Heart right ventricle (tissue), 16 donors: ENCODE results near the gene PDIA6. TPM values are rescaled to one million over a fixed set of nuclear protein-coding genes. Genes with fewer than 3 reads are reported as not detected.

Source experiments
- ATAC-seq, 8 donors: fragments of 200-7000 bp; cut with Tn5 transposase; one replicate each; pipeline ENCODE4 v1.9.1; 2020; ENCODE audit warnings: mild to moderate bottlenecking in 8 of 8, moderate library complexity in 8 of 8, moderate number of reproducible peaks in 1 of 8
- DNase-seq, 2 donors: peaks; one replicate each; pipeline ENCODE4 v3.0.0-alpha.2; 2020
- H3K27ac ChIP-seq, 10 donors: fragments of 200-600 bp; sonication (generic) in 2 of 10; one replicate each; pipeline versions ENCODE4 v1.5.0 to v1.8.0; 2020 to 2022; ENCODE audit warnings: mild to moderate bottlenecking in 3 of 10
- H3K27me3 ChIP-seq, 7 donors: fragments of 200-600 bp; one replicate each; pipeline ENCODE4 v1.8.0; 2021 to 2022; ENCODE audit warnings: mild to moderate bottlenecking in 2 of 7
- H3K36me3 ChIP-seq, 9 donors: fragments of 200-600 bp; sonication (generic) in 1 of 9; one replicate each; pipeline versions ENCODE4 v1.5.0 to v1.8.0; 2020 to 2022; ENCODE audit warnings: mild to moderate bottlenecking in 2 of 9
- H3K4me1 ChIP-seq, 9 donors: fragments of 200-600 bp; sonication (generic) in 1 of 9; one replicate each; pipeline versions ENCODE4 v1.5.0 to v1.8.0; 2020 to 2022; ENCODE audit warnings: mild to moderate bottlenecking in 4 of 9
- H3K4me3 ChIP-seq, 10 donors: fragments of 200-600 bp; sonication (generic) in 2 of 10; one replicate each; pipeline versions ENCODE4 v1.5.0 to v1.8.0; 2020 to 2022; ENCODE audit warnings: mild to moderate bottlenecking in 7 of 10, moderate library complexity in 2 of 10
- H3K9me3 ChIP-seq, 11 donors: fragments of 200-600 bp in 10 of 11; sonication (generic) in 2 of 11; one replicate each; pipeline versions ENCODE4 v1.5.0 to v1.8.0; 2013 to 2022; ENCODE audit warnings: mild to moderate bottlenecking in 2 of 11, control low read depth in 1 of 11, moderate library complexity in 1 of 11
- CTCF ChIP-seq, 9 donors: fragments of 200-600 bp; sonication (generic) in 2 of 9; IDR thresholded peaks; one replicate each; pipeline versions ENCODE4 v1.5.0 to v1.8.0; 2021 to 2022; ENCODE audit warnings: antibody characterized with exemption in 9 of 9, mild to moderate bottlenecking in 5 of 9, moderate library complexity in 1 of 9
- WGBS, 2 donors: extraction: QIAGEN DNeasy Blood & Tissue Kit; methylation state at CpG; one replicate each; pipeline ENCODE4 v1.1.7; 2013; ENCODE audit warnings: inconsistent platforms in 1 of 2; 5-methylcytosine and 5-hydroxymethylcytosine counted together
- intact Hi-C, 10 donors: fragments of 100-400 bp; cut with DNase I; formaldehyde crosslinking; loops; one replicate each; pipeline versions ENCODE4 v1.11.1 to v1.14.2; 2022
- polyA plus RNA-seq, 2 donors: library from polyadenylated mRNA; stranded (reverse); fragments of 200-250 nt; gene quantifications; one replicate each; pipeline ENCODE4 v1.2.3, GENCODE V29; 2013
- total RNA-seq, 10 donors: library from RNA; stranded (reverse); fragmentation: NEBNext Ultra II Directional in 3 of 10; extraction: Animal tissue kit (Norgen Biotek cat#: 25700) in 3 of 10; gene quantifications; one replicate each; pipeline versions ENCODE4 v1.2.1 to v1.2.4, GENCODE V29; 2021 to 2023
- donor health status: Arrhythmogenic right ventricular cardiomyopathy.
- donor health status: ischemic (EF 13 %, LVEDD 7.1; RV severe dilation, severe dysfunction).
- donor health status: healthy with polysubstance abuse.
- donor health status: DM: no; HTN: yes; CAD: no.
- donor health status: DM: no; HTN: no; CAD: no.
- donor health status: ischemic (EF 25% LVEDD 6.9; RV normal size, moderate dysfunction).
- donor health status: ischemic (EF 25% LVEDD 5.7; RV mildly dilated, moderate dysfunction).
- donor health status: healthy.
- donor health status: DM: yes; HTN: yes; CAD: no.
- donor health status: Ischemic cardiomyopathy.
- donor health status: ischemic (EF 35%, LVEDD 5.7; RV mildly dilated, moderate dysfunction).
- donor health status: nonischemic (EF 11% LVEDD 7.7; RV severe dilation, severe dysfunction).
- donor health status: DM: yes; HTN: yes; CAD: no.
- donor health status: PGD.
- donor health status: ischemic (EF 29% LVEDD 5.4; RV normal size, mild dysfunction).
- donor health status: nonischemic (EF 23%, LVEDD 6.1; RV moderate dilation, normal function).

PDIA6 gene
- total and polyA plus RNA-seq, 12 donors = 24.7 to 317 (median 107) TPM

- TF ChIP-seq CTCF (IDR thresholded peaks at IDR 0.05) = no peak
- Histone ChIP-seq H3K4me3 (no peak overlapping the region), H3K4me1 (peaks cover 0 to 12% (median 0%) of the 10 kb centered on the region in 9 donors), H3K9me3 (no peaks in the 10 kb centered on the region), H3K36me3 (no peaks in the 10 kb centered on the region), H3K27ac (no peak overlapping the region), H3K27me3 (peaks cover 0 to 5% (median 0%) of the 10 kb centered on the region in 7 donors)
- peak in 1 of 8 donors; percentile 14 for ATAC-seq
- DNase-seq = no peak
- 65 to 71% methylated on average over 9 of the region's 9 CpGs for WGBS, 2 donors
- intact Hi-C loops = no loop called here
Measured at GRCh38 chr2:10763461-10763800, 49.2 kb downstream of the PDIA6 start.

- peak; percentile 21 to 53 for DNase-seq
- WGBS, 2 donors = 21 to 27% methylated on average over 25 of the region's 25 CpGs
Measured at GRCh38 chr2:10762651-10763460, 49.7 kb downstream of the PDIA6 start.

GRCh38 chr2:10761591-10761990 lies 51.0 kb downstream of the PDIA6 start:
- H3K36me3 ChIP-seq = no peaks in the 10 kb centered on the region
- 84 to 91% methylated on average over 9 of the region's 9 CpGs for WGBS, 2 donors
- peaks cover 0 to 5% (median 0%) of the 10 kb centered on the region in 7 donors for H3K27me3 ChIP-seq
- DNase-seq = no peak
- no peaks in the 10 kb centered on the region for H3K9me3 ChIP-seq
- H3K4me1 ChIP-seq = peaks cover 0 to 12% (median 0%) of the 10 kb centered on the region in 9 donors
- no peak for ATAC-seq
- no peak overlapping the region for H3K27ac ChIP-seq
- intact Hi-C loops = no loop called here
- no peak overlapping the region for H3K4me3 ChIP-seq
- TF ChIP-seq CTCF (IDR thresholded peaks at IDR 0.05) = no peak

More at GRCh38 chr2:10762651-10763460, 49.7 kb downstream of the PDIA6 start:
- Histone ChIP-seq H3K36me3 (no peaks in the 10 kb centered on the region), H3K9me3 (no peaks in the 10 kb centered on the region), H3K4me3 (peak overlapping the region in 7 of 10 donors; percentile 7 to 32 (median 22)), H3K4me1 (peaks cover 0 to 12% (median 0%) of the 10 kb centered on the region in 9 donors), H3K27me3 (peaks cover 0 to 5% (median 0%) of the 10 kb centered on the region in 7 donors), H3K27ac (no peak overlapping the region)
- TF ChIP-seq CTCF (IDR thresholded peaks at IDR 0.05) = no peak
- intact Hi-C loops = no loop called here
- ATAC-seq = peak; percentile 65 to 82 (median 74)

GRCh38 chr2:10760794-10761504 lies 51.6 kb downstream of the PDIA6 start:
- ATAC-seq (no peak), DNase-seq (no peak)
- H3K27me3 ChIP-seq = peaks cover 0 to 5% (median 0%) of the 10 kb centered on the region in 7 donors
- H3K4me1 ChIP-seq = peaks cover 0 to 12% (median 0%) of the 10 kb centered on the region in 9 donors
- intact Hi-C loops = no loop called here
- no peak for TF ChIP-seq CTCF (IDR thresholded peaks at IDR 0.05)
- no peaks in the 10 kb centered on the region for H3K9me3 ChIP-seq
- WGBS, 2 donors = 87 to 91% methylated on average over 13 of the region's 13 CpGs
- no peaks in the 10 kb centered on the region for H3K36me3 ChIP-seq
- H3K4me3 ChIP-seq = no peak overlapping the region
- H3K27ac ChIP-seq = no peak overlapping the region
